Testis (tissue), 2 donors: ENCODE measurements around the gene TMEM239.

Source experiments
- POLR2A ChIP-seq: fragments of 450-650 bp; IDR thresholded peaks from one replicate; pipeline ENCODE4 v1.6.1; 2017; ENCODE audit warnings: antibody characterized with exemption, mild to moderate bottlenecking, moderate library complexity
- TF ChIP-seq, protein P1 (sequence below), 3 experiments: fragments of 450-650 bp in 2 of 3; fragments of 200-600 bp in 1 of 3; sonication (generic) in 1 of 3; IDR thresholded peaks; one replicate each; pipeline ENCODE4 v1.5.1; 2016 to 2019; ENCODE audit warnings: antibody characterized with exemption in 3 of 3, mild to moderate bottlenecking in 2 of 3, moderate library complexity in 1 of 3

GRCh38 chr20:2812189-2812588 lies 4.0 kb upstream of the TMEM239 start:
- TF ChIP-seq, protein P1, sequence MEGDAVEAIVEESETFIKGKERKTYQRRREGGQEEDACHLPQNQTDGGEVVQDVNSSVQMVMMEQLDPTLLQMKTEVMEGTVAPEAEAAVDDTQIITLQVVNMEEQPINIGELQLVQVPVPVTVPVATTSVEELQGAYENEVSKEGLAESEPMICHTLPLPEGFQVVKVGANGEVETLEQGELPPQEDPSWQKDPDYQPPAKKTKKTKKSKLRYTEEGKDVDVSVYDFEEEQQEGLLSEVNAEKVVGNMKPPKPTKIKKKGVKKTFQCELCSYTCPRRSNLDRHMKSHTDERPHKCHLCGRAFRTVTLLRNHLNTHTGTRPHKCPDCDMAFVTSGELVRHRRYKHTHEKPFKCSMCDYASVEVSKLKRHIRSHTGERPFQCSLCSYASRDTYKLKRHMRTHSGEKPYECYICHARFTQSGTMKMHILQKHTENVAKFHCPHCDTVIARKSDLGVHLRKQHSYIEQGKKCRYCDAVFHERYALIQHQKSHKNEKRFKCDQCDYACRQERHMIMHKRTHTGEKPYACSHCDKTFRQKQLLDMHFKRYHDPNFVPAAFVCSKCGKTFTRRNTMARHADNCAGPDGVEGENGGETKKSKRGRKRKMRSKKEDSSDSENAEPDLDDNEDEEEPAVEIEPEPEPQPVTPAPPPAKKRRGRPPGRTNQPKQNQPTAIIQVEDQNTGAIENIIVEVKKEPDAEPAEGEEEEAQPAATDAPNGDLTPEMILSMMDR (IDR thresholded peaks at IDR 0.05) = no peak
- TF ChIP-seq POLR2A = no peak
